Kidney (tissue), 14 donors: ENCODE data around the gene COLGALT1. TPM values are rescaled to one million over a fixed set of nuclear protein-coding genes. Genes with fewer than 3 reads are reported as not detected.

ENCODE experiments used
- DNase-seq, 5 donors: peaks; one replicate each; pipeline ENCODE4 v3.0.0-alpha.2; 2013 to 2020
- FAIRE-seq: peaks from 2 replicates; lab custom pipeline; 2012; peaks lifted over from hg19 to GRCh38; lab: Jason Lieb, UNC
- H3K27ac ChIP-seq, 2 donors: one replicate each; pipeline ENCODE4 v1.7.0; 2013; ENCODE audit warnings: low read depth in 2 of 2, low read length in 2 of 2, inconsistent platforms in 1 of 2
- H3K27me3 ChIP-seq: one replicate; pipeline ENCODE4 v1.7.1; 2013; ENCODE audit warnings: low read length, inconsistent platforms; ENCODE audit not compliant: control insufficient read depth, insufficient read depth
- H3K36me3 ChIP-seq, 3 donors: one replicate each; pipeline versions ENCODE4 v1.7.0 to v1.7.1; 2013; ENCODE audit warnings: low read length in 3 of 3, control low read depth in 1 of 3, inconsistent platforms in 1 of 3; ENCODE audit not compliant: insufficient read depth in 3 of 3, control insufficient read depth in 2 of 3
- H3K4me1 ChIP-seq, 3 donors: one replicate each; pipeline versions ENCODE4 v1.7.0 to v1.7.1; 2013; ENCODE audit warnings: low read length in 3 of 3, inconsistent platforms in 1 of 3, low read depth in 1 of 3; ENCODE audit not compliant: control insufficient read depth in 2 of 3, insufficient read depth in 2 of 3
- H3K4me3 ChIP-seq, 3 donors: one replicate each; pipeline versions ENCODE4 v1.7.0 to v1.8.1; 2013; ENCODE audit warnings: low read length in 3 of 3, control low read depth in 1 of 3, inconsistent platforms in 1 of 3
- H3K9ac ChIP-seq, 3 donors: one replicate each; pipeline versions ENCODE4 v1.7.0 to v1.7.1; 2013; ENCODE audit warnings: low read length in 3 of 3, control low read depth in 1 of 3, inconsistent platforms in 1 of 3
- H3K9me3 ChIP-seq, 3 donors: one replicate each; pipeline versions ENCODE4 v1.7.0 to v1.7.1; 2013; ENCODE audit warnings: low read length in 3 of 3, control low read depth in 1 of 3, inconsistent platforms in 1 of 3; ENCODE audit not compliant: control insufficient read depth in 2 of 3, insufficient read depth in 1 of 3
- CTCF ChIP-seq: IDR thresholded peaks from 3 replicates; pipeline ENCODE4 v1.5.1; 2012; ENCODE audit warnings: mild to moderate bottlenecking, moderate library complexity, borderline replicate concordance; ENCODE audit not compliant: insufficient read depth; ENCODE audit errors: extremely low read depth
- intact Hi-C: fragments of 100-400 bp; cut with DNase I; formaldehyde crosslinking; loops from one replicate; pipeline ENCODE4 v1.11.1; 2022
- polyA plus RNA-seq: library from polyadenylated mRNA; stranded (reverse); fragments of 350-450 nt; fragmentation: Illumina TruSeq; extraction: RNeasy Lipid Tissue Mini Kit (QIAGEN cat#74804); gene quantifications from one replicate; pipeline ENCODE4 v1.2.3, GENCODE V29; 2014; ENCODE audit warnings: low read depth, low replicate concordance; ENCODE audit not compliant: insufficient read depth
- total RNA-seq: library from RNA; stranded (reverse); fragmentation: NEBNext Ultra II Directional; extraction: Animal tissue kit (Norgen Biotek cat#: 25700); gene quantifications from one replicate; pipeline ENCODE4 v1.2.1, GENCODE V29; 2021
- donor health status: control.
- donor health status: control.
- donor health status: control.
- donor health status: control.
- donor health status: control.
- donor health status: DM: yes; HTN: yes; CAD: no.
- donor health status: Normal renal cell carcinoma (clear cell type).

The COLGALT1 gene
- total and polyA plus RNA-seq, 2 donors from 2014 or later: 23.6 to 66.2 TPM

GRCh38 chr19:17602872-17603510 is 47.5 kb downstream of the COLGALT1 start:
- FAIRE-seq (no peak), DNase-seq (no peak)
- no peak for TF ChIP-seq CTCF
- no peak overlapping the region for H3K27ac ChIP-seq
- peaks cover 0 to 4% (median 0%) of the 10 kb centered on the region in 3 donors for H3K4me1 ChIP-seq
- no peak overlapping the region for H3K4me3 ChIP-seq
- H3K36me3 ChIP-seq: no peaks in the 10 kb centered on the region
- intact Hi-C loops: no loop called here
- H3K9ac ChIP-seq: no peak overlapping the region
- no peaks in the 10 kb centered on the region for H3K9me3 ChIP-seq
- no peaks in the 10 kb centered on the region for H3K27me3 ChIP-seq

- H3K27ac ChIP-seq: no peak overlapping the region
Measured at GRCh38 chr19:17604372-17605025, 49.0 kb downstream of the COLGALT1 start.

GRCh38 chr19:17605117-17605516 is 49.7 kb downstream of the COLGALT1 start:
- no peak overlapping the region for H3K27ac ChIP-seq
- no peak for TF ChIP-seq CTCF
- H3K9ac ChIP-seq: no peak overlapping the region
- no peaks in the 10 kb centered on the region for H3K27me3 ChIP-seq
- peaks cover 0 to 4% (median 0%) of the 10 kb centered on the region in 3 donors for H3K4me1 ChIP-seq
- intact Hi-C loops: no loop called here
- no peaks in the 10 kb centered on the region for H3K9me3 ChIP-seq
- no peak for FAIRE-seq
- H3K4me3 ChIP-seq: no peak overlapping the region
- no peaks in the 10 kb centered on the region for H3K36me3 ChIP-seq
- no peak for DNase-seq

More at GRCh38 chr19:17604372-17605025, 49.0 kb downstream of the COLGALT1 start:
- H3K4me3 ChIP-seq: no peak overlapping the region
- no peaks in the 10 kb centered on the region for H3K36me3 ChIP-seq
- peaks cover 0 to 4% (median 0%) of the 10 kb centered on the region in 3 donors for H3K4me1 ChIP-seq
- no peak overlapping the region for H3K9ac ChIP-seq
- no peak for FAIRE-seq
- intact Hi-C loops: no loop called here
- no peak for TF ChIP-seq CTCF
- DNase-seq: no peak
- no peaks in the 10 kb centered on the region for H3K27me3 ChIP-seq
- H3K9me3 ChIP-seq: no peaks in the 10 kb centered on the region
